Brain microvascular endothelial cell (primary cell): ENCODE results near the gene KCNK7.
A peak's percentile ranks its signal among the peaks of the same experiment; 100 is the strongest.

Source experiments
- DNase-seq: peaks from one replicate; pipeline ENCODE4 v3.0.0-alpha.2; 2020
- H3K27ac ChIP-seq: fragments of 250-450 bp; sonication (Bioruptor Pico); 2 replicates; pipeline ENCODE4 v1.5.1; 2020; ENCODE audit warnings: mild to moderate bottlenecking, moderate library complexity
- H3K27me3 ChIP-seq: fragments of 250-450 bp; sonication (Bioruptor Pico); replicated peaks from 2 replicates; pipeline ENCODE4 v1.5.1; 2020; ENCODE audit warnings: mild to moderate bottlenecking
- H3K36me3 ChIP-seq: fragments of 250-450 bp; sonication (Bioruptor Pico); replicated peaks from 2 replicates; pipeline ENCODE4 v1.5.1; 2020; ENCODE audit warnings: mild to moderate bottlenecking
- H3K4me3 ChIP-seq: 2 replicates; pipeline ENCODE4 v1.5.1; 2011; ENCODE audit warnings: low read depth, mild to moderate bottlenecking, control low read depth, low read length, moderate library complexity
- in situ Hi-C: cut with HindIII; loops from 2 replicates; pipeline ENCODE4 v1.10.0; 2017; ENCODE audit warnings: low sequenced_read_pairs, low pct_ligation_motif_present
- TF ChIP-seq, protein P1 (sequence below): IDR thresholded peaks from 2 replicates; pipeline ENCODE4 v1.5.1; 2011; ENCODE audit warnings: low read depth, mild to moderate bottlenecking, moderate library complexity, low read length, control low read depth, inconsistent platforms; ENCODE audit errors: missing control alignments

The KCNK7 gene

DNA sequence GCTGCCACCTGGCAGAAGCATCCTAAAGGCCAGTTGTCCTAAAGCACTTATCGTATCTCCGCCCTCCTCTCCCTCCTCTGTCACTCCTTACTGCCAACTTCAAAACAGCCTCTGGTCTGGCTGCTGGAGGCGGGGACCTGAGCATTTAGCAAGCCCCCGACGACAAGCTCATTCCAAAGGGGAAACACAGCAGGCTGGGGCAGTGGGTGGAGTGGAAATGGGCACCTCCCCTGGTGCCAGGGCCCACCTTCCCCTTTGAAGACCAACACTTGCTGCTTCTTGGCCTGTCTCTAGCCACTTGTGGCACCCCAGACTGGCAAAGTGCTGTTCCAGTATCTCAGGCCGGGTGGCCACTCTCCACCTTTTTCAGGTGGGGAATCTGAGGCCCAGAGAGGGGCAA lies 14.8 kb upstream of the KCNK7 start:
- H3K4me3 ChIP-seq, result no peak overlapping the region
- TF ChIP-seq, protein P1, sequence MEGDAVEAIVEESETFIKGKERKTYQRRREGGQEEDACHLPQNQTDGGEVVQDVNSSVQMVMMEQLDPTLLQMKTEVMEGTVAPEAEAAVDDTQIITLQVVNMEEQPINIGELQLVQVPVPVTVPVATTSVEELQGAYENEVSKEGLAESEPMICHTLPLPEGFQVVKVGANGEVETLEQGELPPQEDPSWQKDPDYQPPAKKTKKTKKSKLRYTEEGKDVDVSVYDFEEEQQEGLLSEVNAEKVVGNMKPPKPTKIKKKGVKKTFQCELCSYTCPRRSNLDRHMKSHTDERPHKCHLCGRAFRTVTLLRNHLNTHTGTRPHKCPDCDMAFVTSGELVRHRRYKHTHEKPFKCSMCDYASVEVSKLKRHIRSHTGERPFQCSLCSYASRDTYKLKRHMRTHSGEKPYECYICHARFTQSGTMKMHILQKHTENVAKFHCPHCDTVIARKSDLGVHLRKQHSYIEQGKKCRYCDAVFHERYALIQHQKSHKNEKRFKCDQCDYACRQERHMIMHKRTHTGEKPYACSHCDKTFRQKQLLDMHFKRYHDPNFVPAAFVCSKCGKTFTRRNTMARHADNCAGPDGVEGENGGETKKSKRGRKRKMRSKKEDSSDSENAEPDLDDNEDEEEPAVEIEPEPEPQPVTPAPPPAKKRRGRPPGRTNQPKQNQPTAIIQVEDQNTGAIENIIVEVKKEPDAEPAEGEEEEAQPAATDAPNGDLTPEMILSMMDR, result no peak
- DNase-seq, result no peak

DNA sequence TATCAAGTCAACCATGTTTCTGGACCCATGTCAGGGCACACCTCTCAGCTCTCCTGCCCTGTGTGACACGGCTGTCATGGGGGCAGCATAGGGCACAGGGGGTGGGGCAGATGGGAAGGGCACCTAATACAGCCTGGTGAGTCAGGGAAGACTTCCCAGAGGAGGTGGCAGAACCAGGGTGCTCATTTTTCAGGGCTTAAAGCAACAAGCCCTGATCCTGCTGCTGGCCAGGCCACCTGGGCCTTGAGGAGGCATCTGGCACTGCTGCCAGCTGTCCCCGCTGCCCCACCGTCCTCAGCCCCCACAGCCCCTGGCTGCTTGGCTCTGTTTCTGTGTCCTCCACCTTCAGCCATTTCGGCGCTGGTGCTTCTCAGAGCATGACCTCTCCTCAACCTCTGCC lies 14.1 kb upstream of the KCNK7 start:
- in situ Hi-C loops, result no loop called here
- no peak for DNase-seq
- Histone ChIP-seq H3K27ac (no peak overlapping the region), H3K4me3 (no peak overlapping the region), H3K27me3 (no peaks in the 10 kb centered on the region), H3K36me3 (peaks cover 23% of the 10 kb centered on the region)
- TF ChIP-seq, protein P1, result no peak

More for the DNA sequence above, 14.8 kb upstream of the KCNK7 start:
- peaks cover 15% of the 10 kb centered on the region for H3K36me3 ChIP-seq
- in situ Hi-C loops, result no loop called here
- no peaks in the 10 kb centered on the region for H3K27me3 ChIP-seq
- H3K27ac ChIP-seq, result no peak overlapping the region

- Histone ChIP-seq H3K36me3 (peaks cover 27% of the 10 kb centered on the region), H3K4me3 (no peak overlapping the region), H3K27me3 (no peaks in the 10 kb centered on the region), H3K27ac (no peak overlapping the region)
- in situ Hi-C loops, result no loop called here
- TF ChIP-seq, protein P1, result no peak
- DNase-seq, result no peak
These were observed 13.6 kb upstream of the KCNK7 start for GRCh38 chr11:65609229-65609628.

DNA sequence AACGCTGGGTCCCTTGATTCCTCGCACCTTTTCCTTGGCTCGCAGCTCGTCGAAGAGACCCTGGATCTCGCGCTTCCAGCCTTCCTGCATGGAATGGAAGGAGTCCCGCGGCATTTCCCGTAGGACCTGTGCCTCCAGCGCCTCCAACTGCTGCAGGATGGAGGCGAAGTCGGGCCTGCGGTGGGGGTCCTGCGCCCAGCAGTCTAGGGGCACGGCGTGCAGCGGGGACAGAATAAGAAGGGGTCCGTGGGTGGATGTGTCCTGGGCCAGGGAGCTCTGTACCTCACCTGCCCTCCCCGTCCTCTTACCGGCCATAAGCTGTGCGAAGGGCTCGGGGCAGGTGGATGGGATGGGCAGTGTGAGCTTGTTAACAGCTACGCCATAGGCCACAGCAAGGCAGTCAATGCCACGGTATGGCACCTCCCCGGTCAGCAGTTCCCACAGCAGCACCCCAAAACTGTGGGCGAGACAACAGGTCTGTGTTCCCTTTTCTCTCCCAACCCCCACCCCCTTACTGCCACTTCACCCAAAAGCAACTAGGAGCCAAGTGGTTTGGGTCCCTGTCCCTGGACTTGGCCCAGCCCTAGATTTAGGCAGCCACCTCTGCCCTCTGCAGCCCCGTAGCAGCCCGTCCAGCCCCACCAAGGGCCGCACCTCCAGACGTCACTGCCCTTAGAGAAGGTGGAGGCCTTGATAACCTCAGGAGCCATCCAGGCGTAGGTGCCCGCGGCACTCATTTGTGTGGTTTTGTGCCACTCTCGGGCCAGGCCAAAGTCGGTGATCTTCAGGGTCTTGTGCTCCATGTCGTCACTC lies 12.2 kb upstream of the KCNK7 start:
- H3K27ac ChIP-seq, result no peak overlapping the region
- in situ Hi-C loops, result no loop called here
- TF ChIP-seq, protein P1, result no peak
- H3K36me3 ChIP-seq, result peaks cover 37% of the 10 kb centered on the region
- H3K27me3 ChIP-seq, result no peaks in the 10 kb centered on the region
- no peak for DNase-seq
- H3K4me3 ChIP-seq, result peak overlapping the region; percentile 35

DNA sequence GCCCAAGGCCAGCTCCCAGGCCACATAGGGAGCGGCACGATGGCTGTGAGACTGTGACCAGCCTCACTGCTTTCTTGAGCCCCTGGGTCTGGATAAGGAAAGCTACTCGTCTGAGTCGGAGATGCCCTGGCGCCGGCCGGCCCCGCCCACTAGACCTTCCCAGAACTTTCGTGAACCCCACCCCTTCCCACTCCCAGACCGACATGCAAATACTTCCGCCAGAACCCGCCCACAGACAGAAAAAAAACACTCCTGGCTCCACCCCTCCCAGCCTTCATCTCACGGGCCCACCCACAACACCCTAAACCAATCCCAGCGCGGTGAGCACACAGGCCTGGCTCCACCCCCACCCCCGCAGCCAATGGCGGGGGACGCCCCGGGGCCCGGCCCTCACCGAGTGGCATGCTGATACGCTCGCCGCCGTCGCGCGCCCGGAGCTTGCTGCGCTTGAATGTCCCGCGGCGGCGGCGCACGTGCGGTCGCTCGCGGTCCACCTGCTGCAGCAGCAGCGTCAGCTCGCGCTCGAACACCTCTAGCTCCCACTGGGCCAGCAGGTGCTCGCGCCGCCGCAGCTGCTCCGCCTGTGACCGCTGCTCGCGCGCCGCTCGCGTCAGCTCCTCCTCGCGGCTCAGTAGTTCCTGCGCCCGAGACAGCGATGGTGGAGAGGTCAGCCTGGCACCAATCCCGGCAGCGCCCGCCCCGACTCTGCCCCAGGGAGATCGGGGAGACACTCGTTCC lies 11.4 kb upstream of the KCNK7 start:
- in situ Hi-C loops, result no loop called here
- Histone ChIP-seq H3K36me3 (peaks cover 37% of the 10 kb centered on the region), H3K27me3 (no peaks in the 10 kb centered on the region), H3K4me3 (peak overlapping the region; percentile 35), H3K27ac (no peak overlapping the region)
- peak; percentile 91 for DNase-seq
- TF ChIP-seq, protein P1, result no peak
